ENCODE measurements around the gene ANKRD34C.
A peak's percentile ranks its signal among the peaks of the same experiment; 100 is the strongest.
"Not testable (repeated sequence)": the region's sequence is repeated elsewhere in the genome, so short reads cannot be mapped to it uniquely, and the experiment has no call there.

Gene ANKRD34C

GRCh38 chr15:79310985-79311900, 28.7 kb downstream of the ANKRD34C start, which contains the start of gene TMED3:
TSS of gene TMED3 (plus strand) at chr15:79311112. CDS start at chr15:79311250, 138 bp downstream.
- H3K9me3 ChIP-seq (ENCODE audit: insufficient read depth, low read depth, low read length), result no peaks in the 10 kb centered on the region
- 1% methylated on average over 72 of the region's 76 CpGs for WGBS

GRCh38 chr15:79311901-79312553, 29.5 kb downstream of the ANKRD34C start:
- Histone ChIP-seq H3K4me1 (ENCODE audit: insufficient read depth, low read length) (peaks cover 6% of the 10 kb centered on the region), H3K27ac (ENCODE audit: low read depth, low read length) (no peak overlapping the region), H3K27me3 (ENCODE audit: insufficient read depth, low read length) (peaks cover 37% of the 10 kb centered on the region), H3K4me3 (ENCODE audit: low read length) (peak overlapping the region; percentile 85), H3K9me3 (ENCODE audit: insufficient read depth, low read depth, low read length) (no peaks in the 10 kb centered on the region), H3K36me3 (ENCODE audit: insufficient read depth, low read length) (peaks cover 40% of the 10 kb centered on the region), H3K9ac (ENCODE audit: low read depth, low read length) (peak overlapping the region; percentile 87)
- 73% methylated on average over 8 of the region's 8 CpGs for WGBS

More at GRCh38 chr15:79310985-79311900, 28.7 kb downstream of the ANKRD34C start, which contains the start of gene TMED3:
- H3K9ac ChIP-seq (ENCODE audit: low read depth, low read length), result peak within 1 kb of the TSS; percentile 87
- H3K4me1 ChIP-seq (ENCODE audit: insufficient read depth, low read length), result peaks cover 6% of the 10 kb centered on the region
- H3K27ac ChIP-seq (ENCODE audit: low read depth, low read length), result peak within 1 kb of the TSS; percentile 59
- H3K4me3 ChIP-seq (ENCODE audit: low read length), result peak within 1 kb of the TSS; percentile 85
- H3K36me3 ChIP-seq (ENCODE audit: insufficient read depth, low read length), result peaks cover 32% of the 10 kb centered on the region
- peaks cover 43% of the 10 kb centered on the region for H3K27me3 ChIP-seq (ENCODE audit: insufficient read depth, low read length)

- H3K9ac ChIP-seq (ENCODE audit: low read depth, low read length), result no peak overlapping the region
- H3K36me3 ChIP-seq (ENCODE audit: insufficient read depth, low read length), result peaks cover 62% of the 10 kb centered on the region
- no peak overlapping the region for H3K27ac ChIP-seq (ENCODE audit: low read depth, low read length)
- peaks cover 15% of the 10 kb centered on the region for H3K27me3 ChIP-seq (ENCODE audit: insufficient read depth, low read length)
- 100% methylated on average over 1 of the region's 1 CpG for WGBS
- H3K4me3 ChIP-seq (ENCODE audit: low read length), result no peak overlapping the region
- peaks cover 6% of the 10 kb centered on the region for H3K4me1 ChIP-seq (ENCODE audit: insufficient read depth, low read length)
- H3K9me3 ChIP-seq (ENCODE audit: insufficient read depth, low read depth, low read length), result 0 out of 2 replicates have a peak, but pooled peaks cover 3% of the 10 kb centered on the region
Measured at GRCh38 chr15:79314186-79314585, 31.7 kb downstream of the ANKRD34C start.

GRCh38 chr15:79314811-79315210, 32.3 kb downstream of the ANKRD34C start:
- Histone ChIP-seq H3K9me3 (ENCODE audit: insufficient read depth, low read depth, low read length) (0 out of 2 replicates have a peak, but pooled peaks cover 3% of the 10 kb centered on the region), H3K27me3 (ENCODE audit: insufficient read depth, low read length) (peaks cover 9% of the 10 kb centered on the region), H3K4me1 (ENCODE audit: insufficient read depth, low read length) (peaks cover 6% of the 10 kb centered on the region), H3K9ac (ENCODE audit: low read depth, low read length) (no peak overlapping the region), H3K27ac (ENCODE audit: low read depth, low read length) (no peak overlapping the region), H3K36me3 (ENCODE audit: insufficient read depth, low read length) (peaks cover 67% of the 10 kb centered on the region), H3K4me3 (ENCODE audit: low read length) (no peak overlapping the region)
- 91% methylated on average over 6 of the region's 6 CpGs for WGBS

GRCh38 chr15:79315623-79316328, 33.3 kb downstream of the ANKRD34C start:
- no peak overlapping the region for H3K9ac ChIP-seq (ENCODE audit: low read depth, low read length)
- H3K27ac ChIP-seq (ENCODE audit: low read depth, low read length), result no peak overlapping the region
- H3K36me3 ChIP-seq (ENCODE audit: insufficient read depth, low read length), result peaks cover 72% of the 10 kb centered on the region
- peaks cover 6% of the 10 kb centered on the region for H3K4me1 ChIP-seq (ENCODE audit: insufficient read depth, low read length)
- 85% methylated on average over 10 of the region's 10 CpGs for WGBS
- no peak overlapping the region for H3K4me3 ChIP-seq (ENCODE audit: low read length)
- H3K9me3 ChIP-seq (ENCODE audit: insufficient read depth, low read depth, low read length), result 0 out of 2 replicates have a peak, but pooled peaks cover 3% of the 10 kb centered on the region
- no peaks in the 10 kb centered on the region for H3K27me3 ChIP-seq (ENCODE audit: insufficient read depth, low read length)

GRCh38 chr15:79316864-79317263, 34.3 kb downstream of the ANKRD34C start:
- Histone ChIP-seq H3K27me3 (ENCODE audit: insufficient read depth, low read length) (no peaks in the 10 kb centered on the region), H3K9ac (ENCODE audit: low read depth, low read length) (no peak overlapping the region), H3K36me3 (ENCODE audit: insufficient read depth, low read length) (peaks cover 82% of the 10 kb centered on the region), H3K9me3 (ENCODE audit: insufficient read depth, low read depth, low read length) (0 out of 2 replicates have a peak, but pooled peaks cover 3% of the 10 kb centered on the region), H3K4me3 (ENCODE audit: low read length) (no peak overlapping the region), H3K4me1 (ENCODE audit: insufficient read depth, low read length) (peaks cover 6% of the 10 kb centered on the region), H3K27ac (ENCODE audit: low read depth, low read length) (no peak overlapping the region)
- WGBS, result 94% methylated on average over 9 of the region's 9 CpGs

GRCh38 chr15:79319973-79320372, 37.5 kb downstream of the ANKRD34C start:
- WGBS, result 99% methylated on average over 8 of the region's 9 CpGs
- H3K36me3 ChIP-seq (ENCODE audit: insufficient read depth, low read length), result peaks cover 84% of the 10 kb centered on the region

GRCh38 chr15:79321876-79322275, 39.4 kb downstream of the ANKRD34C start:
- WGBS, result 95% methylated on average over 14 of the region's 14 CpGs
- H3K4me3 ChIP-seq (ENCODE audit: low read length), result no peak overlapping the region
- H3K27ac ChIP-seq (ENCODE audit: low read depth, low read length), result no peak overlapping the region
- H3K27me3 ChIP-seq (ENCODE audit: insufficient read depth, low read length), result no peaks in the 10 kb centered on the region
- H3K9me3 ChIP-seq (ENCODE audit: insufficient read depth, low read depth, low read length), result 0 out of 2 replicates have a peak, but pooled peaks cover 3% of the 10 kb centered on the region
- peaks cover 69% of the 10 kb centered on the region for H3K36me3 ChIP-seq (ENCODE audit: insufficient read depth, low read length)
- H3K9ac ChIP-seq (ENCODE audit: low read depth, low read length), result no peak overlapping the region
- no peaks in the 10 kb centered on the region for H3K4me1 ChIP-seq (ENCODE audit: insufficient read depth, low read length)

More at GRCh38 chr15:79319973-79320372, 37.5 kb downstream of the ANKRD34C start:
- not testable (repeated sequence) for H3K4me3 ChIP-seq (ENCODE audit: low read length); H3K27ac ChIP-seq (ENCODE audit: low read depth, low read length); H3K9ac ChIP-seq (ENCODE audit: low read depth, low read length); H3K9me3 ChIP-seq (ENCODE audit: insufficient read depth, low read depth, low read length); H3K4me1 ChIP-seq (ENCODE audit: insufficient read depth, low read length); H3K27me3 ChIP-seq (ENCODE audit: insufficient read depth, low read length)

- WGBS, result 93% methylated on average over 3 of the region's 3 CpGs
- Histone ChIP-seq H3K9me3 (ENCODE audit: insufficient read depth, low read depth, low read length) (0 out of 2 replicates have a peak, but pooled peaks cover 3% of the 10 kb centered on the region), H3K27me3 (ENCODE audit: insufficient read depth, low read length) (no peaks in the 10 kb centered on the region), H3K4me1 (ENCODE audit: insufficient read depth, low read length) (no peaks in the 10 kb centered on the region), H3K36me3 (ENCODE audit: insufficient read depth, low read length) (peaks cover 65% of the 10 kb centered on the region), H3K4me3 (ENCODE audit: low read length) (no peak overlapping the region), H3K27ac (ENCODE audit: low read depth, low read length) (no peak overlapping the region), H3K9ac (ENCODE audit: low read depth, low read length) (no peak overlapping the region)
Measured at GRCh38 chr15:79322306-79322705, 39.8 kb downstream of the ANKRD34C start.

GRCh38 chr15:79322945-79323344, 40.4 kb downstream of the ANKRD34C start:
- H3K36me3 ChIP-seq (ENCODE audit: insufficient read depth, low read length), result peaks cover 59% of the 10 kb centered on the region

More at GRCh38 chr15:79322945-79323344, 40.4 kb downstream of the ANKRD34C start:
- no peaks in the 10 kb centered on the region for H3K4me1 ChIP-seq (ENCODE audit: insufficient read depth, low read length)
- H3K4me3 ChIP-seq (ENCODE audit: low read length), result no peak overlapping the region
- no peak overlapping the region for H3K9ac ChIP-seq (ENCODE audit: low read depth, low read length)
- 0 out of 2 replicates have a peak, but pooled peaks cover 3% of the 10 kb centered on the region for H3K9me3 ChIP-seq (ENCODE audit: insufficient read depth, low read depth, low read length)
- no peaks in the 10 kb centered on the region for H3K27me3 ChIP-seq (ENCODE audit: insufficient read depth, low read length)
- H3K27ac ChIP-seq (ENCODE audit: low read depth, low read length), result no peak overlapping the region
- WGBS, result 96% methylated on average over 6 of the region's 6 CpGs
